H1 (cell line): Measurements from ENCODE around the gene NPR2. TPM values are rescaled to one million over a fixed set of nuclear protein-coding genes. Genes with fewer than 3 reads are reported as not detected.
A peak's percentile ranks its signal among the peaks of the same experiment; 100 is the strongest.

ENCODE experiments used
- CTCF ChIA-PET: fragments of 300-600 bp; sonication (Branson Sonifier 250); formaldehyde crosslinking; loops from one replicate; lab custom pipeline; 2021; ENCODE audit not compliant: partially characterized antibody; lab: Charles Lee
- POLR2A ChIA-PET: fragments of 300-600 bp; sonication (Branson Sonifier 250); formaldehyde crosslinking; loops from one replicate; lab custom pipeline; 2021; ENCODE audit warnings: inconsistent platforms; ENCODE audit not compliant: partially characterized antibody; lab: Charles Lee
- DNase-seq, 2 experiments: peaks; one replicate each; pipeline versions ENCODE4 v3.0.0 to v3.0.0-alpha.2; 2010 to 2022; ENCODE audit warnings: low spot score in 2 of 2, low read depth in 1 of 2, mixed read lengths in 1 of 2
- FAIRE-seq: peaks from 2 replicates; lab custom pipeline; 2011; peaks lifted over from hg19 to GRCh38; lab: Jason Lieb, UNC
- H2AFZ ChIP-seq: 2 replicates; pipeline ENCODE4 v1.8.1; 2012; ENCODE audit warnings: low read length, inconsistent platforms
- H2AK5ac ChIP-seq: 2 replicates; pipeline ENCODE4 v1.6.1; 2013; ENCODE audit warnings: low read depth, low read length
- H2BK120ac ChIP-seq: replicated peaks from 2 replicates; pipeline ENCODE3; 2013; ENCODE audit warnings: low read depth, low read length, inconsistent platforms
- H2BK12ac ChIP-seq: 2 replicates; pipeline ENCODE4 v1.6.1; 2013; ENCODE audit warnings: low read depth, low read length
- H2BK15ac ChIP-seq: 2 replicates; pipeline ENCODE4 v1.6.1; 2013; ENCODE audit warnings: low read length
- H2BK20ac ChIP-seq: 2 replicates; pipeline ENCODE4 v1.6.1; 2013; ENCODE audit warnings: low read length
- H2BK5ac ChIP-seq: 2 replicates; pipeline ENCODE4 v1.6.1; 2013; ENCODE audit warnings: low read depth, low read length
- H3K14ac ChIP-seq: 2 replicates; pipeline ENCODE4 v1.6.1; 2013; ENCODE audit warnings: inconsistent platforms; ENCODE audit not compliant: insufficient read length
- H3K18ac ChIP-seq: 2 replicates; pipeline ENCODE4 v1.6.1; 2013; ENCODE audit warnings: low read length; ENCODE audit errors: extremely low read depth
- H3K23ac ChIP-seq: 2 replicates; pipeline ENCODE4 v1.6.1; 2013; ENCODE audit warnings: inconsistent platforms; ENCODE audit not compliant: insufficient read length
- H3K23me2 ChIP-seq: 2 replicates; pipeline ENCODE4 v1.6.1; 2013; ENCODE audit warnings: low read depth, low read length
- H3K27ac ChIP-seq: 2 replicates; pipeline ENCODE4 v1.6.1; 2011; ENCODE audit warnings: low read depth, low read length, inconsistent platforms
- H3K27me3 ChIP-seq, 4 experiments: replicated peaks in 1 of 4; 1 replicate in 1 of 4; 2 replicates in 3 of 4; pipeline versions ENCODE4 v1.6.1 to v1.8.1; 2011 to 2013; ENCODE audit warnings: low read length in 3 of 4, mild to moderate bottlenecking in 3 of 4, inconsistent platforms in 2 of 4, mixed read lengths in 2 of 4, moderate library complexity in 1 of 4; ENCODE audit not compliant: control insufficient read depth in 3 of 4, insufficient read depth in 3 of 4; ENCODE audit errors: extremely low read depth in 1 of 4
- H3K36me3 ChIP-seq, 4 experiments: 2 replicates each; pipeline versions ENCODE4 v1.6.1 to v1.8.1; 2011 to 2013; ENCODE audit warnings: mild to moderate bottlenecking in 4 of 4, low read length in 3 of 4, moderate library complexity in 2 of 4, control low read depth in 1 of 4, inconsistent platforms in 1 of 4; ENCODE audit not compliant: insufficient read depth in 4 of 4, control insufficient read depth in 2 of 4
- H3K4ac ChIP-seq: replicated peaks from 2 replicates; pipeline ENCODE3; 2013; ENCODE audit warnings: low read length, low read depth, mixed read lengths, inconsistent platforms; ENCODE audit not compliant: insufficient read length
- H3K4me1 ChIP-seq, 4 experiments: replicated peaks in 1 of 4; 1 replicate in 1 of 4; 2 replicates in 3 of 4; pipeline versions ENCODE4 v1.6.1 to v1.8.1; 2011 to 2013; ENCODE audit warnings: low read length in 3 of 4, inconsistent platforms in 2 of 4, mixed read lengths in 1 of 4; ENCODE audit not compliant: insufficient read depth in 4 of 4, control insufficient read depth in 3 of 4
- H3K4me2 ChIP-seq, 2 experiments: 2 replicates each; pipeline versions ENCODE4 v1.6.1 to v1.8.1; 2011 to 2013; ENCODE audit warnings: low read depth in 2 of 2, low read length in 2 of 2, control low read depth in 1 of 2, inconsistent platforms in 1 of 2, mild to moderate bottlenecking in 1 of 2; ENCODE audit not compliant: insufficient read depth in 1 of 2
- H3K4me3 ChIP-seq, 4 experiments: fragments of 200-600, 300-600 bp in 1 of 4; sonication (generic), shearing (Covaris generic), sonication (Bioruptor Twin) in 1 of 4; 2 replicates each; pipeline versions ENCODE4 v1.5.1 to v1.8.1; 2011 to 2016; ENCODE audit warnings: low read length in 4 of 4, low read depth in 3 of 4, control low read depth in 2 of 4, inconsistent platforms in 2 of 4, mild to moderate bottlenecking in 2 of 4, mixed read lengths in 1 of 4, moderate library complexity in 1 of 4; ENCODE audit not compliant: insufficient read depth in 2 of 4; ENCODE audit errors: extremely low read depth in 1 of 4
- H3K56ac ChIP-seq: replicated peaks from 2 replicates; pipeline ENCODE3; 2013; ENCODE audit warnings: low read depth, mild to moderate bottlenecking, mixed read lengths, low read length, inconsistent platforms; ENCODE audit not compliant: insufficient read length
- H3K79me1 ChIP-seq: 2 replicates; pipeline ENCODE4 v1.6.1; 2013; ENCODE audit warnings: low read depth, low read length, control low read depth
- H3K79me2 ChIP-seq, 2 experiments: 2 replicates each; pipeline versions ENCODE4 v1.6.1 to v1.8.1; 2012 to 2013; ENCODE audit warnings: low read length in 2 of 2, mild to moderate bottlenecking in 2 of 2, inconsistent platforms in 1 of 2; ENCODE audit not compliant: insufficient read depth in 2 of 2, control insufficient read depth in 1 of 2
- H3K9ac ChIP-seq, 4 experiments: replicated peaks in 1 of 4; 1 replicate in 1 of 4; 2 replicates in 3 of 4; pipeline versions ENCODE4 v1.6.1 to v1.8.1; 2011 to 2013; ENCODE audit warnings: low read depth in 3 of 4, low read length in 3 of 4, control low read depth in 2 of 4, mild to moderate bottlenecking in 2 of 4, moderate library complexity in 2 of 4, inconsistent platforms in 1 of 4; ENCODE audit errors: extremely low read depth in 1 of 4
- H3K9me3 ChIP-seq, 2 experiments: 2 replicates each; pipeline versions ENCODE4 v1.6.1 to v1.8.1; 2012 to 2013; ENCODE audit warnings: mild to moderate bottlenecking in 2 of 2, moderate library complexity in 2 of 2, control low read depth in 1 of 2, inconsistent platforms in 1 of 2, low read depth in 1 of 2, low read length in 1 of 2, mixed read lengths in 1 of 2; ENCODE audit not compliant: insufficient read depth in 2 of 2
- H4K20me1 ChIP-seq, 2 experiments: replicated peaks in 1 of 2; 2 replicates each; pipeline versions ENCODE3 to v1.8.1; 2011 to 2013; ENCODE audit warnings: inconsistent platforms in 2 of 2, low read length in 2 of 2, mild to moderate bottlenecking in 1 of 2; ENCODE audit not compliant: insufficient read depth in 2 of 2, control insufficient read depth in 1 of 2
- H4K5ac ChIP-seq: 2 replicates; pipeline ENCODE4 v1.6.1; 2013; ENCODE audit warnings: low read length, low read depth, mixed read lengths, inconsistent platforms; ENCODE audit not compliant: insufficient read length
- H4K8ac ChIP-seq: 2 replicates; pipeline ENCODE4 v1.8.0; 2013; ENCODE audit warnings: mild to moderate bottlenecking, moderate library complexity, low read length, inconsistent platforms; ENCODE audit not compliant: insufficient read depth; ENCODE audit errors: extremely low read depth
- H4K91ac ChIP-seq: replicated peaks from 2 replicates; pipeline ENCODE3; 2013; ENCODE audit warnings: low read length, mixed read lengths, inconsistent platforms; ENCODE audit not compliant: insufficient read length
- POLR2A ChIP-seq, 2 experiments: IDR thresholded peaks; 1 replicate in 1 of 2; 2 replicates in 1 of 2; pipeline ENCODE4 v1.6.1; 2011; ENCODE audit warnings: low read depth in 2 of 2, low read length in 2 of 2, mild to moderate bottlenecking in 2 of 2; ENCODE audit errors: control extremely low read depth in 1 of 2
- SIN3A ChIP-seq, 2 experiments: IDR thresholded peaks in 1 of 2; conservative IDR thresholded peaks in 1 of 2; 2 replicates each; pipeline ENCODE4 v1.6.1; 2011 to 2012; ENCODE audit warnings: low read length in 2 of 2, improper control_type of control experiment in 1 of 2, low read depth in 1 of 2, mild to moderate bottlenecking in 1 of 2
- WGBS, 2 experiments: shearing (Covaris generic) in 1 of 2; methylation state at CpG; one replicate each; pipeline versions ENCODE4 v1.1.6 to v1.1.7; 2013 to 2015; ENCODE audit warnings: low lambda C conversion rate in 2 of 2, mixed read lengths in 2 of 2, inconsistent platforms in 1 of 2, low coverage in 1 of 2, missing lambda C conversion rate in 1 of 2; ENCODE audit not compliant: insufficient replicate concordance in 2 of 2, insufficient coverage in 1 of 2, insufficient read length in 1 of 2; ENCODE audit errors: extremely low coverage in 1 of 2, missing lambda C conversion rate in 1 of 2; 5-methylcytosine and 5-hydroxymethylcytosine counted together
- polyA plus RNA-seq, 7 experiments: library from polyadenylated mRNA; depleted of rRNA in 3 of 7; stranded (reverse) in 5 of 7; unstranded in 2 of 7; fragments of >200 nt in 5 of 7; fragments of 200-250 nt in 2 of 7; gene quantifications; 1 replicate in 5 of 7; 2 replicates in 1 of 7; 4 replicates in 1 of 7; pipeline versions ENCODE4 v1.2.1 to v1.2.3, GENCODE V29; 2011 to 2013; ENCODE audit warnings: missing spikeins in 2 of 7, mixed read lengths in 2 of 7
- total RNA-seq: library from RNA; stranded (reverse); fragmentation: NEBNext Ultra II Directional; extraction: Animal tissue kit (Norgen Biotek cat#: 25700); gene quantifications from 2 replicates; pipeline ENCODE4 v1.2.1, GENCODE V29; 2021

The NPR2 gene
- total and polyA plus RNA-seq, 2 of the 8 experiments (the other 6 are each of a cell fraction or from before 2014, with no cell fraction given) = 11.0 to 17.0 TPM

GRCh38 chr9:35741740-35742139 lies 49.7 kb upstream of the NPR2 start:
- 95% methylated on average over 7 of the region's 7 CpGs; no CpG with 5 or more reads in 1 of the 2 experiments for WGBS, 2 experiments
- no peak overlapping the region for H3K14ac ChIP-seq
- no peak for FAIRE-seq
- no peaks in the 10 kb centered on the region; the same call in 1 of the 2 replicates for H3K23me2 ChIP-seq
- no peak overlapping the region for H2BK20ac ChIP-seq
- H3K4me2 ChIP-seq = no peak overlapping the region
- ChIA-PET POLR2A (interaction anchor here (0.5 to 4.8 kb wide), 8 partner anchors 6 to 102 kb away, joined by 3 to 35 read pairs (median 4); partner anchors contain the start of genes CREB3, GBA2, HINT2 and RGP1), CTCF (interaction anchor here (1.0 to 6.0 kb wide), 4 partner anchors 12 to 36 kb away, joined by 3 to 49 read pairs (median 3); partner anchors contain the start of genes CREB3, MSMP and TLN1)
- H3K27ac ChIP-seq = no peak overlapping the region
- H2AFZ ChIP-seq = no peak overlapping the region
- H3K79me2 ChIP-seq = peaks cover 3 to 19% of the 10 kb centered on the region in 2 experiments
- no peak overlapping the region for H4K91ac ChIP-seq
- TF ChIP-seq POLR2A (IDR thresholded peaks at IDR 0.05; ENCODE audit: control extremely low read depth in 1 of 2, low read depth in 2 of 2, low read length in 2 of 2) (0 out of 3 replicates have a peak, but pooled peaks of 1 of the 2 experiments have one; percentile 19), SIN3A (conservative IDR thresholded peaks at IDR 0.05 in 1 of 2, IDR thresholded peaks at IDR 0.05 in 1 of 2; ENCODE audit: low read depth in 1 of 2, low read length in 2 of 2) (no peak)
- no peak overlapping the region for H2AK5ac ChIP-seq
- H4K20me1 ChIP-seq = peaks cover 6 to 27% of the 10 kb centered on the region in 2 experiments
- H3K56ac ChIP-seq = no peak overlapping the region
- no peaks in the 10 kb centered on the region for H3K27me3 ChIP-seq
- no peak overlapping the region for H3K4ac ChIP-seq
- H3K79me1 ChIP-seq = peaks cover 5% of the 10 kb centered on the region; the same call in 1 of the 2 replicates
- no peak overlapping the region for H4K8ac ChIP-seq
- no peak overlapping the region for H3K23ac ChIP-seq
- H3K4me1 ChIP-seq = no peaks in the 10 kb centered on the region
- H2BK5ac ChIP-seq = no peak overlapping the region
- H4K5ac ChIP-seq = no peak overlapping the region
- no peaks in the 10 kb centered on the region; a peak in 1 of 4 replicates for H3K9me3 ChIP-seq
- H3K9ac ChIP-seq = no peak overlapping the region
- peaks cover 34 to 77% (median 65%) of the 10 kb centered on the region in 4 experiments for H3K36me3 ChIP-seq
- no peak overlapping the region for H3K18ac ChIP-seq
- no peak for DNase-seq
- H2BK120ac ChIP-seq = no peak overlapping the region
- no peak overlapping the region for H2BK15ac ChIP-seq
- no peak overlapping the region for H3K4me3 ChIP-seq
- H2BK12ac ChIP-seq = no peak overlapping the region
